Omental fat pad (tissue), 4 donors: ENCODE data around the gene BCAR3. TPM values are rescaled to one million over a fixed set of nuclear protein-coding genes. Genes with fewer than 3 reads are reported as not detected.
"Not testable (repeated sequence)": the region's sequence is repeated elsewhere in the genome, so short reads cannot be mapped to it uniquely, and the experiment has no call there.

Experiments used
- ATAC-seq: fragments of 150-250 bp; one replicate; pipeline ENCODE4 v1.9.1; 2016; ENCODE audit warnings: mild to moderate bottlenecking, moderate library complexity; ENCODE audit not compliant: low FRiP score
- DNase-seq: peaks from one replicate; pipeline ENCODE4 v3.0.0-alpha.2; 2019; ENCODE audit warnings: low spot score
- CTCF ChIP-seq, 3 donors: fragments of 450-650 bp; IDR thresholded peaks; one replicate each; pipeline ENCODE4 v1.5.1; 2016 to 2017; ENCODE audit warnings: antibody characterized with exemption in 3 of 3, mild to moderate bottlenecking in 3 of 3, moderate library complexity in 2 of 3
- total RNA-seq, 4 donors: library from RNA; depleted of rRNA; stranded (reverse); fragments of >200 nt; gene quantifications; one replicate each; pipeline ENCODE4 v1.1.0, GENCODE V29; 2016

BCAR3 gene
- total RNA-seq, 4 donors from 2014 or later: 43.7 to 73.5 (median 45.8) TPM

- DNase-seq: no peak
- no peak for ATAC-seq
- no peak for TF ChIP-seq CTCF (IDR thresholded peaks at IDR 0.05)
These were observed 5.7 kb downstream of the BCAR3 start for GRCh38 chr1:93675931-93676330.

DNA sequence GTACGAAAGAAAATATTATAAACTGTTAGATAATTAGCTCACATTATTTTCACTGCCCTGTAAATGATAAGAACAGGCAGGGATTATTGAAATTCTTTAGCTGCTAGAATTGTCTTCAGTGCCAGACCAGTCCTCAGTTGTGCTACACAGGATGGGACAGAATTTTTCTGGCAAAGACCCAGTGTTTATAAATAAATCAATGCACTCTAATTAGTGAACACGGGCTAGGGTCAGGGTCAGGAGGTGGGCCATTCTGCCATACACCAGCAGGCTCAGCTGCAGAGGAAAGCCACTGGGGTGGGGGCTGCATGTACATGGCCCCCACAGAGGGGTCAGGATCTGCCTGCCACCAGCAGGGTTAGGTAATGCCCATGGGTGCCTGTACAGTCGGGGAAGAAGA, 6.4 kb downstream of the BCAR3 start:
- no peak for ATAC-seq
- TF ChIP-seq CTCF (IDR thresholded peaks at IDR 0.05): no peak
- DNase-seq: no peak

DNA sequence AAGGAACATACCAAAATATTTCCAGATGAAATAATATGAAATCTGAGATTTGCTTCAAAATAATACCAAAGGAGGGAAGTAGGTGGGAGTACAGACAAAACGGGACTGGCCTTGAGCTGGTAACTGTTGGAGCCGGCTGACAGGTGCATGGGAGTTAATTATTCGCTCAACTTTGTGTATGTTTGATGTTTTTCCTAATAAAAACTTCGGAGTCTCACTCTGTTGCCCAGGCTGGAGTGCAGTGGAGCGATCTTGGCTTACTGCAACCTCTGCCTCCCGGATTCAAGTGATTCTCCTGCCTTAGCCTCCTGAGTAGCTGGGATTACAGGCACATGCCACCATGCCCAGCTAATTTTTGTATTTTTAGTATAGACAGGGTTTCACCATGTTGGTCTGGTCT, 7.6 kb downstream of the BCAR3 start:
- DNase-seq, ATAC-seq: not testable (repeated sequence)

- no peak for TF ChIP-seq CTCF (IDR thresholded peaks at IDR 0.05)
- DNase-seq (no peak), ATAC-seq (peak; percentile 34)
These were observed 8.3 kb downstream of the BCAR3 start for GRCh38 chr1:93673163-93673829.

DNA sequence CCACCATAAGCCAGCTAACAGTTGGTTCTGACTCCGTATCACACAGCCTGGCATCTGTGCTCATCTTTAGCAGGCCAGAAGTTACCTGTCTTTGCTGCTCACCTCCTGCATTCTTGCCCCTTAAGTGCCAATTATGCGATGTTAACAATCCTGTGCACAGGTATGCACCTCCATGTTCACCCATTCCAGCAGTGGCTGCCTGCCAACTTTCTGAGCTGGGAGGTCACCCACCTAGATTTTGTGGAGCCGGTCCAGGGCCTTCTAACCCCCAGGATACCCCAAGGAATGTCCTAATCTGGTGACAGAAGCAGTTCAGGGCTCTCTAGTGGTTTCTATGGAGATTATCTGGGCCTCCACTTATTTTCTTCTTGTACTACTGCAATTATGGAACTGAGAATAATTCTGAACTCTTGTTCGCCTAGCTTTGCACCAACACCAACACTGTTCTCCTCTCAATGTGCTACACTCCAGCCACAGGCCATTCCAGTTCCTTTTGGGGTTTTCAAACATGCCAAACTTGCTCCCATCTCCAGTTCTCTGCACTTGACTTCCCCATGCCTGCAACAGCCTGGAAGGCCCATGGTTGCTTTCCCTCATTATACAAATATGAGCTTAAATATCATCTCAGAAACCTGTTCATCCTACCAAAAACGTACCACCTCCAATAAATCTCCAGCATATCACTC, 9.0 kb downstream of the BCAR3 start:
- ATAC-seq: no peak
- TF ChIP-seq CTCF (IDR thresholded peaks at IDR 0.05): no peak
- DNase-seq: no peak

- peak; percentile 88 for DNase-seq
- ATAC-seq: peak; percentile 45
- no peak for TF ChIP-seq CTCF (IDR thresholded peaks at IDR 0.05)
These were observed 9.6 kb downstream of the BCAR3 start for GRCh38 chr1:93672069-93672468.

GRCh38 chr1:93671099-93671621, 10.5 kb downstream of the BCAR3 start:
- DNase-seq (no peak), ATAC-seq (no peak)
- TF ChIP-seq CTCF (IDR thresholded peaks at IDR 0.05): no peak
